ENCODE data around the gene NHS.

GRCh38 chrX:17596546-17597205 lies 221.7 kb downstream of the NHS start:
- TF ChIP-seq CTCF (IDR thresholded peaks at IDR 0.05), result no peak
- no peak for TF ChIP-seq POLR2A (IDR thresholded peaks at IDR 0.05)
- TF ChIP-seq POLR2AphosphoS5 (IDR thresholded peaks at IDR 0.05), result no peak
- no peak for TF ChIP-seq EP300 (IDR thresholded peaks at IDR 0.05)
